Effector memory CD8-positive, alpha-beta T cell (primary cell): ENCODE results near the gene ALDH16A1.
"Not testable (repeated sequence)": the region's sequence is repeated elsewhere in the genome, so short reads cannot be mapped to it uniquely, and the experiment has no call there.

ENCODE experiments used
- ATAC-seq: fragments of 150-1000 bp; cut with Tn5 transposase; replicated peaks from 2 replicates; pipeline ENCODE4 v1.10.0; 2021; ENCODE audit warnings: mild to moderate bottlenecking, moderate library complexity
- DNase-seq, 3 experiments: peaks; one replicate each; pipeline ENCODE4 v3.0.0; 2021
- H3K27ac Mint-ChIP-seq, 2 donors: one replicate each; pipeline ENCODE4 v1.8.0; 2022; ENCODE audit warnings: mild to moderate bottlenecking in 2 of 2, mixed read lengths in 2 of 2, moderate library complexity in 2 of 2
- H3K27me3 Mint-ChIP-seq, 2 donors: one replicate each; pipeline ENCODE4 v1.8.0; 2022; ENCODE audit warnings: mixed read lengths in 2 of 2
- H3K36me3 Mint-ChIP-seq: one replicate; pipeline ENCODE4 v1.8.0; 2022; ENCODE audit warnings: mild to moderate bottlenecking, moderate library complexity, mixed read lengths; ENCODE audit not compliant: insufficient read depth
- H3K4me1 Mint-ChIP-seq, 2 donors: one replicate each; pipeline ENCODE4 v1.8.0; 2022; ENCODE audit warnings: low read depth in 2 of 2, mixed read lengths in 2 of 2
- H3K4me3 Mint-ChIP-seq, 2 donors: one replicate each; pipeline ENCODE4 v1.8.0; 2022; ENCODE audit warnings: mild to moderate bottlenecking in 2 of 2, mixed read lengths in 2 of 2, moderate library complexity in 2 of 2
- H3K9me3 Mint-ChIP-seq, 2 donors: one replicate each; pipeline ENCODE4 v1.8.0; 2022; ENCODE audit warnings: mixed read lengths in 2 of 2

The ALDH16A1 gene

GRCh38 chr19:49439836-49440235, 13.2 kb upstream of the ALDH16A1 start:
- no peak for DNase-seq

GRCh38 chr19:49440439-49441209, 12.4 kb upstream of the ALDH16A1 start:
- H3K36me3 Mint-ChIP-seq: peaks cover 11% of the 10 kb centered on the region
- H3K4me3 Mint-ChIP-seq: peak overlapping the region; percentile 37 to 46
- peaks cover 29 to 39% of the 10 kb centered on the region in 2 donors for H3K4me1 Mint-ChIP-seq
- no peak for ATAC-seq
- H3K27me3 Mint-ChIP-seq: peaks cover 68 to 72% of the 10 kb centered on the region in 2 donors
- H3K27ac Mint-ChIP-seq: no peak overlapping the region
- no peak for DNase-seq
- no peaks in the 10 kb centered on the region for H3K9me3 Mint-ChIP-seq

More at GRCh38 chr19:49439836-49440235, 13.2 kb upstream of the ALDH16A1 start:
- peaks cover 13% of the 10 kb centered on the region for H3K36me3 Mint-ChIP-seq
- no peak overlapping the region for H3K4me3 Mint-ChIP-seq
- H3K27ac Mint-ChIP-seq: no peak overlapping the region
- no peak for ATAC-seq
- peaks cover 32 to 40% of the 10 kb centered on the region in 2 donors for H3K4me1 Mint-ChIP-seq
- peaks cover 76 to 80% of the 10 kb centered on the region in 2 donors for H3K27me3 Mint-ChIP-seq
- H3K9me3 Mint-ChIP-seq: no peaks in the 10 kb centered on the region

- no peak for DNase-seq
Observed at GRCh38 chr19:49441210-49441959, 11.6 kb upstream of the ALDH16A1 start, which contains the start of gene SLC17A7. Gene SLC17A7 (minus strand): TSS chr19:49441527. CDS start chr19:49441379, 148 bp downstream.

GRCh38 chr19:49441960-49442350, 11.1 kb upstream of the ALDH16A1 start:
- H3K4me1 Mint-ChIP-seq: peaks cover 24 to 31% of the 10 kb centered on the region in 2 donors
- H3K36me3 Mint-ChIP-seq: peaks cover 18% of the 10 kb centered on the region
- H3K27ac Mint-ChIP-seq: peak overlapping the region in 1 of 2 donors; percentile 23
- no peaks in the 10 kb centered on the region for H3K9me3 Mint-ChIP-seq
- peaks cover 55 to 59% of the 10 kb centered on the region in 2 donors for H3K27me3 Mint-ChIP-seq
- ATAC-seq (no peak), DNase-seq (no peak)
- peak overlapping the region; percentile 77 to 79 for H3K4me3 Mint-ChIP-seq

More at GRCh38 chr19:49441210-49441959, 11.6 kb upstream of the ALDH16A1 start, which contains the start of gene SLC17A7:
- Mint-ChIP-seq H3K4me1 (peaks cover 26 to 33% of the 10 kb centered on the region in 2 donors), H3K27me3 (peaks cover 61 to 64% of the 10 kb centered on the region in 2 donors), H3K4me3 (peak within 1 kb of the TSS; percentile 77 to 79), H3K9me3 (no peaks in the 10 kb centered on the region), H3K27ac (peak within 1 kb of the TSS in 1 of 2 donors; percentile 23), H3K36me3 (peaks cover 18% of the 10 kb centered on the region)
- no peak for ATAC-seq

- Mint-ChIP-seq H3K36me3 (peaks cover 18% of the 10 kb centered on the region), H3K27ac (peak overlapping the region in 1 of 2 donors; percentile 23), H3K9me3 (no peaks in the 10 kb centered on the region), H3K4me3 (peak overlapping the region; percentile 77 to 79), H3K4me1 (peaks cover 23 to 30% of the 10 kb centered on the region in 2 donors), H3K27me3 (peaks cover 51 to 55% of the 10 kb centered on the region in 2 donors)
- no peak for ATAC-seq
- no peak for DNase-seq
Observed at GRCh38 chr19:49442354-49442753, 10.7 kb upstream of the ALDH16A1 start.

GRCh38 chr19:49442771-49443365, 10.2 kb upstream of the ALDH16A1 start:
- peak; percentile 15 for ATAC-seq
- Mint-ChIP-seq H3K27me3 (peaks cover 46 to 50% of the 10 kb centered on the region in 2 donors), H3K4me1 (peaks cover 23 to 34% of the 10 kb centered on the region in 2 donors)

GRCh38 chr19:49443366-49444099, 9.5 kb upstream of the ALDH16A1 start:
- H3K9me3 Mint-ChIP-seq: no peaks in the 10 kb centered on the region
- peak overlapping the region; percentile 77 to 79 for H3K4me3 Mint-ChIP-seq
- DNase-seq (peak; percentile 92 to 94 (median 93)), ATAC-seq (peak; percentile 90)
- peaks cover 22% of the 10 kb centered on the region for H3K36me3 Mint-ChIP-seq
- H3K27ac Mint-ChIP-seq: peak overlapping the region; percentile 46 to 87
- H3K27me3 Mint-ChIP-seq: peaks cover 39 to 43% of the 10 kb centered on the region in 2 donors
- H3K4me1 Mint-ChIP-seq: peaks cover 26 to 40% of the 10 kb centered on the region in 2 donors

More at GRCh38 chr19:49442771-49443365, 10.2 kb upstream of the ALDH16A1 start:
- H3K27ac Mint-ChIP-seq: peak overlapping the region; percentile 46 to 87
- peaks cover 18% of the 10 kb centered on the region for H3K36me3 Mint-ChIP-seq
- DNase-seq: no peak
- H3K4me3 Mint-ChIP-seq: peak overlapping the region; percentile 77 to 79
- no peaks in the 10 kb centered on the region for H3K9me3 Mint-ChIP-seq

GRCh38 chr19:49444100-49444700, 8.8 kb upstream of the ALDH16A1 start:
- not testable (repeated sequence) for H3K9me3 Mint-ChIP-seq, ATAC-seq, DNase-seq
- peaks cover 33 to 36% of the 10 kb centered on the region in 2 donors for H3K27me3 Mint-ChIP-seq
- peak overlapping the region; percentile 46 to 87 for H3K27ac Mint-ChIP-seq
- H3K36me3 Mint-ChIP-seq: peaks cover 28% of the 10 kb centered on the region
- H3K4me1 Mint-ChIP-seq: peaks cover 28 to 46% of the 10 kb centered on the region in 2 donors
- H3K4me3 Mint-ChIP-seq: peak overlapping the region; percentile 77 to 79

- peaks cover 33 to 50% of the 10 kb centered on the region in 2 donors for H3K4me1 Mint-ChIP-seq
- no peak overlapping the region for H3K4me3 Mint-ChIP-seq
- DNase-seq: no peak
- peaks cover 26% of the 10 kb centered on the region for H3K36me3 Mint-ChIP-seq
- peak overlapping the region in 1 of 2 donors; percentile 38 for H3K27ac Mint-ChIP-seq
- no peaks in the 10 kb centered on the region for H3K9me3 Mint-ChIP-seq
- peaks cover 15 to 18% of the 10 kb centered on the region in 2 donors for H3K27me3 Mint-ChIP-seq
- no peak for ATAC-seq
Observed at GRCh38 chr19:49445997-49446396, 7.0 kb upstream of the ALDH16A1 start.

- H3K9me3 Mint-ChIP-seq: no peaks in the 10 kb centered on the region
- H3K4me3 Mint-ChIP-seq: no peak overlapping the region
- H3K27ac Mint-ChIP-seq: peak overlapping the region in 1 of 2 donors; percentile 15
- peaks cover 39% of the 10 kb centered on the region for H3K36me3 Mint-ChIP-seq
- peaks cover 32 to 50% of the 10 kb centered on the region in 2 donors for H3K4me1 Mint-ChIP-seq
- ATAC-seq (no peak), DNase-seq (no peak)
- H3K27me3 Mint-ChIP-seq: peaks cover 0 to under 1% of the 10 kb centered on the region in 2 donors
Observed at GRCh38 chr19:49447485-49448431, 5.3 kb upstream of the ALDH16A1 start.

- Mint-ChIP-seq H3K27me3 (no peaks in the 10 kb centered on the region), H3K36me3 (peaks cover 42% of the 10 kb centered on the region), H3K4me3 (no peak overlapping the region), H3K27ac (peak overlapping the region; percentile 15 to 41), H3K4me1 (peaks cover 38 to 51% of the 10 kb centered on the region in 2 donors), H3K9me3 (peaks cover 0 to 2% of the 10 kb centered on the region in 2 donors)
- DNase-seq: no peak
- no peak for ATAC-seq
Observed at GRCh38 chr19:49448432-49448786, 4.6 kb upstream of the ALDH16A1 start.
